HCT116 (cell line): Measurements from ENCODE around the gene GEMIN5. TPM values are rescaled to one million over a fixed set of nuclear protein-coding genes. Genes with fewer than 3 reads are reported as not detected.

Experiments used
- ATAC-seq: fragments of 200-7000 bp; cut with Tn5 transposase; 2 replicates; pipeline ENCODE4 v1.9.1; 2020; ENCODE audit warnings: mild to moderate bottlenecking, moderate library complexity
- BruUV-seq: library from RNA; stranded (reverse); fragments of 400-500 nt; replicated peaks from 2 replicates; lab custom pipeline; 2021; lab: Mats Ljungman, UMichigan
- CTCF ChIA-PET: fragments of 300-600 bp; sonication (Branson Sonifier 250); formaldehyde crosslinking; loops from one replicate; lab custom pipeline; 2021; ENCODE audit warnings: antibody characterized with exemption; lab: Charles Lee
- POLR2A ChIA-PET: fragments of 300-600, 350-600 bp; sonication (Branson Sonifier 250); formaldehyde crosslinking; loops from one replicate; lab custom pipeline; 2021; ENCODE audit warnings: antibody characterized with exemption; lab: Charles Lee
- RAD21 ChIA-PET, 2 experiments: fragments of 300-600 bp; sonication (Branson Sonifier 250); formaldehyde crosslinking; loops; one replicate each; lab custom pipeline; 2023; ENCODE audit warnings: low total read pairs in 2 of 2; ENCODE audit not compliant: uncharacterized antibody in 2 of 2, unreplicated experiment in 2 of 2, low non-redundant PET in 1 of 2; lab: Charles Lee
- DNase-seq: peaks from one replicate; pipeline ENCODE4 v3.0.0-alpha.2; 2010; ENCODE audit warnings: low read depth, low spot score
- H2AFZ ChIP-seq: fragments of 200-600 bp; shearing (Covaris generic), sonication (generic); 2 replicates; pipeline ENCODE4 v1.6.1; 2017; ENCODE audit warnings: low read depth, mixed run types, mixed read lengths, antibody characterized with exemption, low read length; ENCODE audit not compliant: poor library complexity, severe bottlenecking
- H3K27ac ChIP-seq: 2 replicates; pipeline ENCODE4 v1.5.1; 2012; ENCODE audit warnings: low read depth, low read length
- H3K27me3 ChIP-seq: fragments of 200-600 bp; sonication (generic); 2 replicates; pipeline ENCODE4 v1.6.1; 2016; ENCODE audit warnings: mixed run types, low read length, mixed read lengths; ENCODE audit not compliant: insufficient read depth
- H3K36me3 ChIP-seq, 2 experiments: fragments of 200-500 bp in 1 of 2; fragments of 200-600 bp in 1 of 2; sonication (Bioruptor generic) in 1 of 2; sonication (generic) in 1 of 2; 2 replicates each; pipeline versions ENCODE4 v1.5.1 to v1.6.1; 2014 to 2016; ENCODE audit warnings: low read length in 2 of 2, inconsistent platforms in 1 of 2, mixed read lengths in 1 of 2, mixed run types in 1 of 2; ENCODE audit not compliant: insufficient read depth in 2 of 2, control insufficient read depth in 1 of 2
- H3K4me1 ChIP-seq, 2 experiments: fragments of 200-600 bp in 1 of 2; sonication (generic) in 1 of 2; 2 replicates each; pipeline versions ENCODE4 v1.5.1 to v1.6.1; 2012 to 2017; ENCODE audit warnings: low read length in 2 of 2, inconsistent platforms in 1 of 2, mild to moderate bottlenecking in 1 of 2, mixed read lengths in 1 of 2, mixed run types in 1 of 2, moderate library complexity in 1 of 2; ENCODE audit not compliant: insufficient read depth in 2 of 2, control insufficient read depth in 1 of 2
- H3K4me2 ChIP-seq: fragments of 200-600 bp; sonication (generic); 2 replicates; pipeline ENCODE4 v1.6.1; 2017; ENCODE audit warnings: mixed run types, low read length, mixed read lengths
- H3K4me3 ChIP-seq, 2 experiments: fragments of 200-600 bp in 1 of 2; sonication (generic) in 1 of 2; replicated peaks in 1 of 2; 2 replicates each; pipeline ENCODE4 v1.5.1; 2011 to 2016; ENCODE audit warnings: low read length in 2 of 2, control low read depth in 1 of 2, low read depth in 1 of 2, mild to moderate bottlenecking in 1 of 2, mixed read lengths in 1 of 2, mixed run types in 1 of 2
- H3K79me2 ChIP-seq: fragments of 200-600 bp; sonication (generic); 2 replicates; pipeline ENCODE4 v1.6.1; 2017; ENCODE audit warnings: mild to moderate bottlenecking, mixed run types, low read length, moderate library complexity, mixed read lengths; ENCODE audit not compliant: insufficient read depth
- H3K9ac ChIP-seq: fragments of 200-600 bp; sonication (generic); 2 replicates; pipeline ENCODE4 v1.6.1; 2016; ENCODE audit warnings: low read length, mixed read lengths
- H3K9me2 ChIP-seq: fragments of 200-600 bp; sonication (generic), shearing (Covaris generic); 2 replicates; pipeline ENCODE4 v1.6.1; 2017; ENCODE audit warnings: mixed run types, mild to moderate bottlenecking, moderate library complexity; ENCODE audit not compliant: insufficient read depth
- H3K9me3 ChIP-seq, 2 experiments: fragments of 200-500 bp in 1 of 2; fragments of 200-600 bp in 1 of 2; sonication (Bioruptor generic) in 1 of 2; sonication (generic) in 1 of 2; 2 replicates each; pipeline ENCODE4 v1.6.1; 2014 to 2017; ENCODE audit warnings: low read length in 2 of 2, mixed read lengths in 2 of 2, inconsistent platforms in 1 of 2, low read depth in 1 of 2, mild to moderate bottlenecking in 1 of 2, mixed run types in 1 of 2, moderate library complexity in 1 of 2; ENCODE audit not compliant: control insufficient read depth in 1 of 2, insufficient read depth in 1 of 2
- H4K20me1 ChIP-seq: fragments of 200-600 bp; sonication (generic), shearing (Covaris generic); 2 replicates; pipeline ENCODE4 v1.6.1; 2017; ENCODE audit warnings: mixed run types, mild to moderate bottlenecking, moderate library complexity; ENCODE audit not compliant: insufficient read depth
- CBX3 ChIP-seq: IDR thresholded peaks from 2 replicates; pipeline ENCODE4 v1.6.1; 2012; ENCODE audit warnings: low read depth
- CEBPB ChIP-seq: IDR thresholded peaks from 2 replicates; pipeline ENCODE4 v1.6.1; 2012; ENCODE audit warnings: low read depth
- EZH2 ChIP-seq: fragments of 200-600 bp; sonication (generic); IDR thresholded peaks from 2 replicates; pipeline ENCODE4 v1.6.1; 2017; ENCODE audit warnings: antibody characterized with exemption, mixed run types
- FOSL1 ChIP-seq: IDR thresholded peaks from 2 replicates; pipeline ENCODE4 v1.6.1; 2012; ENCODE audit warnings: low read depth
- JUND ChIP-seq: IDR thresholded peaks from 2 replicates; pipeline ENCODE4 v1.6.1; 2012
- POLR2AphosphoS5 ChIP-seq: IDR thresholded peaks from 2 replicates; pipeline ENCODE4 v1.6.1; 2011; ENCODE audit warnings: mild to moderate bottlenecking, low read depth, low read length, moderate library complexity
- RAD21 ChIP-seq: IDR thresholded peaks from 2 replicates; pipeline ENCODE4 v1.6.1; 2012; ENCODE audit warnings: low read depth, mild to moderate bottlenecking
- SP1 ChIP-seq: IDR thresholded peaks from 2 replicates; pipeline ENCODE4 v1.6.1; 2012; ENCODE audit warnings: low read depth
- SRF ChIP-seq: IDR thresholded peaks from 2 replicates; pipeline ENCODE4 v1.6.1; 2012; ENCODE audit warnings: low read depth
- TCF7L2 ChIP-seq: IDR thresholded peaks from 2 replicates; pipeline ENCODE4 v1.7.0; 2011; ENCODE audit warnings: borderline replicate concordance, inconsistent platforms; ENCODE audit not compliant: insufficient read depth, insufficient read length; ENCODE audit errors: extremely low read depth
- intact Hi-C: fragments of 100-400 bp; cut with micrococcal nuclease; formaldehyde crosslinking; loops from 2 replicates; pipeline ENCODE4 v1.10.0; 2022
- total RNA-seq: library from RNA; stranded (reverse); gene quantifications from one replicate; pipeline ENCODE4 v1.2.1, GENCODE V29; 2021; ENCODE audit not compliant: unreplicated experiment
- TF ChIP-seq, protein P1 (sequence below): IDR thresholded peaks from 2 replicates; pipeline ENCODE4 v1.6.1; 2011; ENCODE audit warnings: mild to moderate bottlenecking, low read length, moderate library complexity; ENCODE audit not compliant: insufficient replicate concordance; ENCODE audit errors: extremely low read depth
- TF ChIP-seq, protein P2 (sequence below): IDR thresholded peaks from 2 replicates; pipeline ENCODE4 v1.6.1; 2012; ENCODE audit warnings: low read depth

Gene GEMIN5
- total RNA-seq, 1 experiment from 2014 or later: 35.9 TPM

DNA sequence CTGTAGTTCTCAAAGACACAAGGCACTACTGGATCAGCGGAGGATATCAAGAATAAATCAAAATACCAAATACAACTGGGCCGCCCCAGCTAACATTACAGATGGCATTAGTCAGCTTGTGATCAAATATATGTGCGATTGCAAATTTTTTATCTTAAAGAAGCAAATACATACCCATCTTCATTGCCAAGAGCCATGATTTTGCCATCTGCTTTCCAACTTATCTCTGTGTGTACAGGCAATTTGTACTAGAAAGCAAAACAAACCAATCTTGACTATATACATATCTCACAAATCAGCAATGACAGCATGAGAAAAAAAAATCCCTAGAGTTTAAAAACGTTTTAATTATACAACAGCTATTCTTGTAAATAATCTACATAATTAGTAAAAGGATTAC, 20.3 kb downstream of the GEMIN5 start:
- CTCF ChIA-PET: no interaction called here

DNA sequence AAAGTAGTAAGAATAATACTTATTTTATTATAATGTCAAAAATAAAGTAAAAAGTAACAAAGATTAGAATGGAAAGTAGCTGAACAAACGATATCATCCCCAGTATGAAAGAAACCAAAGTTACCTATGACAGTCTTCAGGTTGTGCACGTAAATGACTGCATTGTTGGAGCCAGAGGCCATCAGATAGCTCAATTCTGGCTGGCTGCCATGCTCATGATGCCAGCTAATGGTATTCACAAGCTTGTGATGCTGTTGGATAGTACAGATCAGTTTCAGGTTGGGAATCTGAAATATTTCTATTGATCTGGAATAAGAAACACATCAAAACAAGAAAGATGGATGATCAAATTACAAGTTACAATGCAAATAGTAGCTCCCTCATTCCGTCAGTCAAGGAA, 21.1 kb downstream of the GEMIN5 start:
- ChIA-PET POLR2A (no interaction called here), CTCF (no interaction called here), RAD21 (no interaction called here)
- Histone ChIP-seq H4K20me1 (0 out of 2 replicates have a peak, but pooled peaks cover 3% of the 10 kb centered on the region), H3K4me1 (no peaks in the 10 kb centered on the region), H3K27me3 (no peaks in the 10 kb centered on the region), H3K79me2 (no peaks in the 10 kb centered on the region), H3K27ac (no peak overlapping the region), H3K9ac (no peak overlapping the region), H3K4me2 (no peak overlapping the region), H3K9me3 (no peaks in the 10 kb centered on the region), H3K36me3 (peaks cover 57 to 63% of the 10 kb centered on the region in 2 experiments), H3K4me3 (no peak overlapping the region), H3K9me2 (no peaks in the 10 kb centered on the region), H2AFZ (no peak overlapping the region)
- BruUV-seq: no TSS peak
- no peak for ATAC-seq
- intact Hi-C loops: no loop called here
- DNase-seq: no peak
- TF ChIP-seq EZH2 (no peak), TCF7L2 (no peak), SRF (no peak), CEBPB (no peak), SP1 (no peak), POLR2AphosphoS5 (no peak), CBX3 (no peak)
- TF ChIP-seq, protein P1, sequence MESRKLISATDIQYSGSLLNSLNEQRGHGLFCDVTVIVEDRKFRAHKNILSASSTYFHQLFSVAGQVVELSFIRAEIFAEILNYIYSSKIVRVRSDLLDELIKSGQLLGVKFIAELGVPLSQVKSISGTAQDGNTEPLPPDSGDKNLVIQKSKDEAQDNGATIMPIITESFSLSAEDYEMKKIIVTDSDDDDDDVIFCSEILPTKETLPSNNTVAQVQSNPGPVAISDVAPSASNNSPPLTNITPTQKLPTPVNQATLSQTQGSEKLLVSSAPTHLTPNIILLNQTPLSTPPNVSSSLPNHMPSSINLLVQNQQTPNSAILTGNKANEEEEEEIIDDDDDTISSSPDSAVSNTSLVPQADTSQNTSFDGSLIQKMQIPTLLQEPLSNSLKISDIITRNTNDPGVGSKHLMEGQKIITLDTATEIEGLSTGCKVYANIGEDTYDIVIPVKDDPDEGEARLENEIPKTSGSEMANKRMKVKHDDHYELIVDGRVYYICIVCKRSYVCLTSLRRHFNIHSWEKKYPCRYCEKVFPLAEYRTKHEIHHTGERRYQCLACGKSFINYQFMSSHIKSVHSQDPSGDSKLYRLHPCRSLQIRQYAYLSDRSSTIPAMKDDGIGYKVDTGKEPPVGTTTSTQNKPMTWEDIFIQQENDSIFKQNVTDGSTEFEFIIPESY: no peak

More for the DNA sequence above, 20.3 kb downstream of the GEMIN5 start:
- no peak for ATAC-seq
- H3K9me3 ChIP-seq: no peaks in the 10 kb centered on the region
- H3K4me3 ChIP-seq: no peak overlapping the region
- no peak overlapping the region for H3K27ac ChIP-seq
- H3K4me1 ChIP-seq: no peaks in the 10 kb centered on the region
- no peak overlapping the region for H2AFZ ChIP-seq
- RAD21 ChIA-PET: no interaction called here
- H3K9ac ChIP-seq: no peak overlapping the region
- H4K20me1 ChIP-seq: no peaks in the 10 kb centered on the region
- POLR2A ChIA-PET: no interaction called here
- H3K4me2 ChIP-seq: no peak overlapping the region
- peaks cover 49 to 58% of the 10 kb centered on the region in 2 experiments for H3K36me3 ChIP-seq
- DNase-seq: no peak
- no peaks in the 10 kb centered on the region for H3K27me3 ChIP-seq
- intact Hi-C loops: no loop called here
- no peaks in the 10 kb centered on the region for H3K79me2 ChIP-seq
- BruUV-seq: no TSS peak
- no peaks in the 10 kb centered on the region for H3K9me2 ChIP-seq
- TF ChIP-seq RAD21 (no peak), FOSL1 (no peak), JUND (no peak)
- TF ChIP-seq, protein P2, sequence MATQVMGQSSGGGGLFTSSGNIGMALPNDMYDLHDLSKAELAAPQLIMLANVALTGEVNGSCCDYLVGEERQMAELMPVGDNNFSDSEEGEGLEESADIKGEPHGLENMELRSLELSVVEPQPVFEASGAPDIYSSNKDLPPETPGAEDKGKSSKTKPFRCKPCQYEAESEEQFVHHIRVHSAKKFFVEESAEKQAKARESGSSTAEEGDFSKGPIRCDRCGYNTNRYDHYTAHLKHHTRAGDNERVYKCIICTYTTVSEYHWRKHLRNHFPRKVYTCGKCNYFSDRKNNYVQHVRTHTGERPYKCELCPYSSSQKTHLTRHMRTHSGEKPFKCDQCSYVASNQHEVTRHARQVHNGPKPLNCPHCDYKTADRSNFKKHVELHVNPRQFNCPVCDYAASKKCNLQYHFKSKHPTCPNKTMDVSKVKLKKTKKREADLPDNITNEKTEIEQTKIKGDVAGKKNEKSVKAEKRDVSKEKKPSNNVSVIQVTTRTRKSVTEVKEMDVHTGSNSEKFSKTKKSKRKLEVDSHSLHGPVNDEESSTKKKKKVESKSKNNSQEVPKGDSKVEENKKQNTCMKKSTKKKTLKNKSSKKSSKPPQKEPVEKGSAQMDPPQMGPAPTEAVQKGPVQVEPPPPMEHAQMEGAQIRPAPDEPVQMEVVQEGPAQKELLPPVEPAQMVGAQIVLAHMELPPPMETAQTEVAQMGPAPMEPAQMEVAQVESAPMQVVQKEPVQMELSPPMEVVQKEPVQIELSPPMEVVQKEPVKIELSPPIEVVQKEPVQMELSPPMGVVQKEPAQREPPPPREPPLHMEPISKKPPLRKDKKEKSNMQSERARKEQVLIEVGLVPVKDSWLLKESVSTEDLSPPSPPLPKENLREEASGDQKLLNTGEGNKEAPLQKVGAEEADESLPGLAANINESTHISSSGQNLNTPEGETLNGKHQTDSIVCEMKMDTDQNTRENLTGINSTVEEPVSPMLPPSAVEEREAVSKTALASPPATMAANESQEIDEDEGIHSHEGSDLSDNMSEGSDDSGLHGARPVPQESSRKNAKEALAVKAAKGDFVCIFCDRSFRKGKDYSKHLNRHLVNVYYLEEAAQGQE: no peak
